WTC11 (cell line): ENCODE measurements around the gene PHOSPHO1. TPM values are rescaled to one million over a fixed set of nuclear protein-coding genes. Genes with fewer than 3 reads are reported as not detected.

Experiments used
- ATAC-seq: fragments of 200-7000 bp; cut with Tn5 transposase; 2 replicates; pipeline ENCODE4 v1.10.0; 2021; ENCODE audit warnings: mild to moderate bottlenecking, moderate library complexity
- CTCF ChIA-PET: fragments of 300-600 bp; sonication (Branson Sonifier 250); formaldehyde crosslinking; loops from one replicate; lab custom pipeline; 2021; ENCODE audit warnings: antibody characterized with exemption; lab: Charles Lee
- POLR2A ChIA-PET: fragments of 350-600 bp; sonication (Branson Sonifier 250); formaldehyde crosslinking; loops from one replicate; lab custom pipeline; 2021; ENCODE audit warnings: antibody characterized with exemption; lab: Charles Lee
- DNase-seq: peaks from one replicate; pipeline ENCODE4 v3.0.0; 2021; ENCODE audit warnings: low spot score
- H3K27ac Mint-ChIP-seq: 2 replicates; pipeline ENCODE4 v1.8.0; 2021; ENCODE audit warnings: mixed read lengths
- H3K27me3 Mint-ChIP-seq: 2 replicates; pipeline ENCODE4 v1.8.0; 2021; ENCODE audit warnings: low read depth, mild to moderate bottlenecking, moderate library complexity, mixed read lengths
- H3K36me3 Mint-ChIP-seq: 2 replicates; pipeline ENCODE4 v1.8.0; 2021; ENCODE audit warnings: mixed read lengths
- H3K4me1 Mint-ChIP-seq: 2 replicates; pipeline ENCODE4 v1.8.0; 2022; ENCODE audit warnings: mixed read lengths
- H3K4me3 Mint-ChIP-seq: 2 replicates; pipeline ENCODE4 v1.8.0; 2021; ENCODE audit warnings: mild to moderate bottlenecking, moderate library complexity, mixed read lengths
- H3K9me3 Mint-ChIP-seq: 2 replicates; pipeline ENCODE4 v1.8.0; 2021; ENCODE audit warnings: mixed read lengths
- ATF1 ChIP-seq: sonication (generic); formaldehyde crosslinking; IDR thresholded peaks from 2 replicates; pipeline ENCODE4 v1.8.1; 2023; ENCODE audit warnings: mild to moderate bottlenecking, moderate library complexity, missing genetic modification reagents
- ESRRA ChIP-seq: sonication (generic); formaldehyde crosslinking; IDR thresholded peaks from 2 replicates; pipeline ENCODE4 v1.8.1; 2022; ENCODE audit warnings: mild to moderate bottlenecking, missing genetic modification reagents, borderline replicate concordance
- JUN ChIP-seq: sonication (generic); formaldehyde crosslinking; IDR thresholded peaks from 2 replicates; pipeline ENCODE4 v1.8.0; 2023; ENCODE audit warnings: mild to moderate bottlenecking, missing genetic modification reagents
- MXD4 ChIP-seq: fragments of 250-450 bp; sonication (Bioruptor Pico); IDR thresholded peaks from 2 replicates; pipeline ENCODE4 v1.8.0; 2021; ENCODE audit warnings: mild to moderate bottlenecking, moderate library complexity, borderline replicate concordance
- NFATC4 ChIP-seq: fragments of 250-450 bp; sonication (Bioruptor Pico); IDR thresholded peaks from 2 replicates; pipeline ENCODE4 v1.9.0; 2021; ENCODE audit warnings: mild to moderate bottlenecking
- OVOL2 ChIP-seq: fragments of 250-450 bp; sonication (Bioruptor Pico); IDR thresholded peaks from 2 replicates; pipeline ENCODE4 v1.9.0; 2021; ENCODE audit warnings: mild to moderate bottlenecking, borderline replicate concordance
- TP53 ChIP-seq: sonication (generic); formaldehyde crosslinking; IDR thresholded peaks from 2 replicates; pipeline ENCODE4 v1.8.1; 2023; ENCODE audit warnings: mild to moderate bottlenecking, missing genetic modification reagents
- ZNF263 ChIP-seq: sonication (generic); formaldehyde crosslinking; IDR thresholded peaks from 2 replicates; pipeline ENCODE4 v1.8.1; 2022; ENCODE audit warnings: low read depth, mild to moderate bottlenecking, moderate library complexity, missing genetic modification reagents
- ZNF416 ChIP-seq: fragments of 250-450 bp; sonication (Bioruptor Pico); IDR thresholded peaks from 2 replicates; pipeline ENCODE4 v1.9.0; 2021; ENCODE audit warnings: mild to moderate bottlenecking, inconsistent platforms
- total RNA-seq: library from RNA; stranded (reverse); gene quantifications from 3 replicates; pipeline ENCODE4 v1.2.3, GENCODE V29; 2021
- TF ChIP-seq, protein P1 (sequence below): sonication (generic); formaldehyde crosslinking; IDR thresholded peaks from 2 replicates; pipeline ENCODE4 v1.8.1; 2023; ENCODE audit warnings: mild to moderate bottlenecking, missing genetic modification reagents
- TF ChIP-seq, protein P2 (sequence below): fragments of 250-450 bp; sonication (Bioruptor Pico); IDR thresholded peaks from 2 replicates; pipeline ENCODE4 v1.9.0; 2021; ENCODE audit warnings: mild to moderate bottlenecking
- TF ChIP-seq, protein P3 (sequence below): sonication (generic); formaldehyde crosslinking; IDR thresholded peaks from 2 replicates; pipeline ENCODE4 v1.8.1; 2023; ENCODE audit warnings: mild to moderate bottlenecking, missing genetic modification reagents, borderline replicate concordance
- TF ChIP-seq, protein P4 (sequence below): fragments of 250-450 bp; sonication (Bioruptor Pico); conservative IDR thresholded peaks from 2 replicates; pipeline ENCODE4 v1.9.0; 2021; ENCODE audit warnings: mild to moderate bottlenecking
- TF ChIP-seq, protein P5 (sequence below): sonication (generic); formaldehyde crosslinking; IDR thresholded peaks from 2 replicates; pipeline ENCODE4 v1.8.1; 2023; ENCODE audit warnings: mild to moderate bottlenecking, moderate library complexity, missing genetic modification reagents
- TF ChIP-seq, protein P6 (sequence below): fragments of 250-450 bp; sonication (Bioruptor Pico); IDR thresholded peaks from 2 replicates; pipeline ENCODE4 v1.9.0; 2021; ENCODE audit warnings: moderate library complexity, mild to moderate bottlenecking, inconsistent platforms, borderline replicate concordance
- TF ChIP-seq, protein P7 (sequence below): sonication (generic); formaldehyde crosslinking; conservative IDR thresholded peaks from 2 replicates; pipeline ENCODE4 v1.8.1; 2022; ENCODE audit warnings: mild to moderate bottlenecking, missing genetic modification reagents
- TF ChIP-seq, protein P8 (sequence below): sonication (generic); formaldehyde crosslinking; IDR thresholded peaks from 2 replicates; pipeline ENCODE4 v1.8.1; 2022; ENCODE audit warnings: mild to moderate bottlenecking, missing genetic modification reagents, moderate library complexity, borderline replicate concordance

PHOSPHO1 gene
- total RNA-seq, 1 experiment from 2014 or later = 0.81 TPM

DNA sequence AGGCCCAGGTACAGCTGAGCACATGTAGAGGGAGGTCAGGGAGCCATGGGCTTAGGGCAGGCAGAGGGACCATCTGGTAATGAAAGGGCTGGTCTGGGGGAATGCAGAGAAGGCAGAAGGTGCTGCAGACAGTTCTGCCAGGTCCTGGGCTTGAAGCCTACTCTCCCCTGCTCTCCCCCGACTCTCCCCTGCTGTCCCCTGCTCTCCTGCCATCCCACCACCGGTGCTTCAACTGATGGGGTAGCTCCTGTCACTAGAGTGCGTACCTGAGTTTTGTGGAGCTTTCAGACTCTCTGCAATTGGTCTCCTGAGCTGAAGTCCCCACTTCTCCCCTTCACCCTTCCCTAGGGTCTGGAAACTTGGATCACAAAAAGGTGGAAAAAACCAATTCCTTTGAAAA is 37.3 kb upstream of the PHOSPHO1 start (continued):
- TF ChIP-seq, protein P1, sequence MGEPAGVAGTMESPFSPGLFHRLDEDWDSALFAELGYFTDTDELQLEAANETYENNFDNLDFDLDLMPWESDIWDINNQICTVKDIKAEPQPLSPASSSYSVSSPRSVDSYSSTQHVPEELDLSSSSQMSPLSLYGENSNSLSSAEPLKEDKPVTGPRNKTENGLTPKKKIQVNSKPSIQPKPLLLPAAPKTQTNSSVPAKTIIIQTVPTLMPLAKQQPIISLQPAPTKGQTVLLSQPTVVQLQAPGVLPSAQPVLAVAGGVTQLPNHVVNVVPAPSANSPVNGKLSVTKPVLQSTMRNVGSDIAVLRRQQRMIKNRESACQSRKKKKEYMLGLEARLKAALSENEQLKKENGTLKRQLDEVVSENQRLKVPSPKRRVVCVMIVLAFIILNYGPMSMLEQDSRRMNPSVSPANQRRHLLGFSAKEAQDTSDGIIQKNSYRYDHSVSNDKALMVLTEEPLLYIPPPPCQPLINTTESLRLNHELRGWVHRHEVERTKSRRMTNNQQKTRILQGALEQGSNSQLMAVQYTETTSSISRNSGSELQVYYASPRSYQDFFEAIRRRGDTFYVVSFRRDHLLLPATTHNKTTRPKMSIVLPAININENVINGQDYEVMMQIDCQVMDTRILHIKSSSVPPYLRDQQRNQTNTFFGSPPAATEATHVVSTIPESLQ (CRISPR knock-in tag) = no peak
- TF ChIP-seq, protein P2, sequence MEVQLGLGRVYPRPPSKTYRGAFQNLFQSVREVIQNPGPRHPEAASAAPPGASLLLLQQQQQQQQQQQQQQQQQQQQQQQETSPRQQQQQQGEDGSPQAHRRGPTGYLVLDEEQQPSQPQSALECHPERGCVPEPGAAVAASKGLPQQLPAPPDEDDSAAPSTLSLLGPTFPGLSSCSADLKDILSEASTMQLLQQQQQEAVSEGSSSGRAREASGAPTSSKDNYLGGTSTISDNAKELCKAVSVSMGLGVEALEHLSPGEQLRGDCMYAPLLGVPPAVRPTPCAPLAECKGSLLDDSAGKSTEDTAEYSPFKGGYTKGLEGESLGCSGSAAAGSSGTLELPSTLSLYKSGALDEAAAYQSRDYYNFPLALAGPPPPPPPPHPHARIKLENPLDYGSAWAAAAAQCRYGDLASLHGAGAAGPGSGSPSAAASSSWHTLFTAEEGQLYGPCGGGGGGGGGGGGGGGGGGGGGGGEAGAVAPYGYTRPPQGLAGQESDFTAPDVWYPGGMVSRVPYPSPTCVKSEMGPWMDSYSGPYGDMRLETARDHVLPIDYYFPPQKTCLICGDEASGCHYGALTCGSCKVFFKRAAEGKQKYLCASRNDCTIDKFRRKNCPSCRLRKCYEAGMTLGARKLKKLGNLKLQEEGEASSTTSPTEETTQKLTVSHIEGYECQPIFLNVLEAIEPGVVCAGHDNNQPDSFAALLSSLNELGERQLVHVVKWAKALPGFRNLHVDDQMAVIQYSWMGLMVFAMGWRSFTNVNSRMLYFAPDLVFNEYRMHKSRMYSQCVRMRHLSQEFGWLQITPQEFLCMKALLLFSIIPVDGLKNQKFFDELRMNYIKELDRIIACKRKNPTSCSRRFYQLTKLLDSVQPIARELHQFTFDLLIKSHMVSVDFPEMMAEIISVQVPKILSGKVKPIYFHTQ = no peak
- no peak for TF ChIP-seq ZNF263 (CRISPR knock-in tag)
- TF ChIP-seq, protein P3, sequence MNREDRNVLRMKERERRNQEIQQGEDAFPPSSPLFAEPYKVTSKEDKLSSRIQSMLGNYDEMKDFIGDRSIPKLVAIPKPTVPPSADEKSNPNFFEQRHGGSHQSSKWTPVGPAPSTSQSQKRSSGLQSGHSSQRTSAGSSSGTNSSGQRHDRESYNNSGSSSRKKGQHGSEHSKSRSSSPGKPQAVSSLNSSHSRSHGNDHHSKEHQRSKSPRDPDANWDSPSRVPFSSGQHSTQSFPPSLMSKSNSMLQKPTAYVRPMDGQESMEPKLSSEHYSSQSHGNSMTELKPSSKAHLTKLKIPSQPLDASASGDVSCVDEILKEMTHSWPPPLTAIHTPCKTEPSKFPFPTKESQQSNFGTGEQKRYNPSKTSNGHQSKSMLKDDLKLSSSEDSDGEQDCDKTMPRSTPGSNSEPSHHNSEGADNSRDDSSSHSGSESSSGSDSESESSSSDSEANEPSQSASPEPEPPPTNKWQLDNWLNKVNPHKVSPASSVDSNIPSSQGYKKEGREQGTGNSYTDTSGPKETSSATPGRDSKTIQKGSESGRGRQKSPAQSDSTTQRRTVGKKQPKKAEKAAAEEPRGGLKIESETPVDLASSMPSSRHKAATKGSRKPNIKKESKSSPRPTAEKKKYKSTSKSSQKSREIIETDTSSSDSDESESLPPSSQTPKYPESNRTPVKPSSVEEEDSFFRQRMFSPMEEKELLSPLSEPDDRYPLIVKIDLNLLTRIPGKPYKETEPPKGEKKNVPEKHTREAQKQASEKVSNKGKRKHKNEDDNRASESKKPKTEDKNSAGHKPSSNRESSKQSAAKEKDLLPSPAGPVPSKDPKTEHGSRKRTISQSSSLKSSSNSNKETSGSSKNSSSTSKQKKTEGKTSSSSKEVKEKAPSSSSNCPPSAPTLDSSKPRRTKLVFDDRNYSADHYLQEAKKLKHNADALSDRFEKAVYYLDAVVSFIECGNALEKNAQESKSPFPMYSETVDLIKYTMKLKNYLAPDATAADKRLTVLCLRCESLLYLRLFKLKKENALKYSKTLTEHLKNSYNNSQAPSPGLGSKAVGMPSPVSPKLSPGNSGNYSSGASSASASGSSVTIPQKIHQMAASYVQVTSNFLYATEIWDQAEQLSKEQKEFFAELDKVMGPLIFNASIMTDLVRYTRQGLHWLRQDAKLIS (CRISPR knock-in tag) = no peak
- no peak for TF ChIP-seq ESRRA (CRISPR knock-in tag)
- TF ChIP-seq NFATC4 = no peak
- TF ChIP-seq, protein P4, sequence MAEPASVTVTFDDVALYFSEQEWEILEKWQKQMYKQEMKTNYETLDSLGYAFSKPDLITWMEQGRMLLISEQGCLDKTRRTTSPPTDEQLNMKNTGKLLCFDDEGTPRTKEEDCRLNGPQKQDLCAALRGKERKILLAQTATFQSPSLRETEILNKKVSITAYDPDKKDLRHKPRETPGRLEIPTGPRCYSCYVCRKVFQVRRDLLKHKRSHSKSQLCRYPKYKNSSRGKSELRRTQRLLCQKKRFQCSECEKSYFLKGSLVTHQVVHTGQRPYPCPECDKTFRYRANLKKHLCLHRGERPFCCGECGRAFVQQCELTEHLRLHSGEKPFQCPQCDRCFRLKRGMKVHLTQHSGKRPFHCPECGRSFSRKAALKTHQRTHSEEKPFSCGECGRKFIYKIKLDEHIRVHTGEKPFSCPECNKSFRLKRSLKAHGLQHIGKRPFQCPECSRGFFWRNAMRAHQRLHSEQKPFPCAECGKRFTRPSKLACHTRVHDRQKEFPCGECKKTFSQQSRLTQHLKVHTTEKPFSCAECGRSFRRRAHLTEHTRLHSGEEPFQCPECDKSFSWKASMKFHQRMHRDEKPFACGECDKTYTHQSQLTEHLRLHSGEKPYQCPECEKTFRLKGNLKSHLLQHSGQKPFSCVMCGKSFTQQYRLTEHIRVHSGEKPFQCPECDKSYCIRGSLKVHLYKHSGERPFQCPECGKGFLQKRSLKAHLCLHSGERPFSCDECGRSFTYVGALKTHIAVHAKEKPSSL (CRISPR knock-in tag) = no peak
- TF ChIP-seq ZNF416 = no peak
- TF ChIP-seq, protein P5, sequence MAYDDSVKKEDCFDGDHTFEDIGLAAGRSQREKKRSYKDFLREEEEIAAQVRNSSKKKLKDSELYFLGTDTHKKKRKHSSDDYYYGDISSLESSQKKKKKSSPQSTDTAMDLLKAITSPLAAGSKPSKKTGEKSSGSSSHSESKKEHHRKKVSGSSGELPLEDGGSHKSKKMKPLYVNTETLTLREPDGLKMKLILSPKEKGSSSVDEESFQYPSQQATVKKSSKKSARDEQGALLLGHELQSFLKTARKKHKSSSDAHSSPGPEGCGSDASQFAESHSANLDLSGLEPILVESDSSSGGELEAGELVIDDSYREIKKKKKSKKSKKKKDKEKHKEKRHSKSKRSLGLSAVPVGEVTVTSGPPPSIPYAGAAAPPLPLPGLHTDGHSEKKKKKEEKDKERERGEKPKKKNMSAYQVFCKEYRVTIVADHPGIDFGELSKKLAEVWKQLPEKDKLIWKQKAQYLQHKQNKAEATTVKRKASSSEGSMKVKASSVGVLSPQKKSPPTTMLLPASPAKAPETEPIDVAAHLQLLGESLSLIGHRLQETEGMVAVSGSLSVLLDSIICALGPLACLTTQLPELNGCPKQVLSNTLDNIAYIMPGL (CRISPR knock-in tag) = no peak
- TF ChIP-seq, protein P6, sequence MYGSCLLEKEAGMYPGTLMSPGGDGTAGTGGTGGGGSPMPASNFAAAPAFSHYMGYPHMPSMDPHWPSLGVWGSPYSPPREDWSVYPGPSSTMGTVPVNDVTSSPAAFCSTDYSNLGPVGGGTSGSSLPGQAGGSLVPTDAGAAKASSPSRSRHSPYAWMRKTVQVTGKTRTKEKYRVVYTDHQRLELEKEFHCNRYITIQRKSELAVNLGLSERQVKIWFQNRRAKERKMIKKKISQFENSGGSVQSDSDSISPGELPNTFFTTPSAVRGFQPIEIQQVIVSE (CRISPR knock-in tag) = no peak
- TF ChIP-seq, all 79 proteins: peak for 0

DNA sequence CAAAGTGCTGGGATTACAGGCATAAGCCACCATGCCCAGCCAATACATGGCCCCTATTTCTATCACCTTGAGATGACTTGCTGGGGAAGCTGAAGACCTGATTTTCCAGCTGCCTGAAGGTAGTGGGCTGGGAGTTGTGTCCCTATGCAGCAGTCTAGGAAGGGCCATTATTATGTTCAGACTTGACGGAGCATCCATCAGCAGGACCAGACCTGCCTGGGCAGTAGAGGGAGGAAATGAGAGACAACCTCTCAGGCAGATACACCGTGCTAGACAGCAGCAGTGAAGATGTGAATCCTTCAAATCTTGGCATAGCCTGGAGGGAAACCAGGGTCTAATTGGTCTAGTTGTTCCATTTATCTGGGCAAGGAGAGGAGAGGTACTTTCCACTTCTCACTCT is 35.6 kb upstream of the PHOSPHO1 start:
- Mint-ChIP-seq H3K27me3 (peaks cover 4% of the 10 kb centered on the region), H3K36me3 (no peaks in the 10 kb centered on the region), H3K9me3 (no peaks in the 10 kb centered on the region), H3K27ac (no peak overlapping the region), H3K4me1 (peaks cover 1% of the 10 kb centered on the region), H3K4me3 (no peak overlapping the region)
- POLR2A ChIA-PET = no interaction called here
- ATAC-seq (no peak), DNase-seq (no peak)
- CTCF ChIA-PET = no interaction called here
- TF ChIP-seq, protein P7, sequence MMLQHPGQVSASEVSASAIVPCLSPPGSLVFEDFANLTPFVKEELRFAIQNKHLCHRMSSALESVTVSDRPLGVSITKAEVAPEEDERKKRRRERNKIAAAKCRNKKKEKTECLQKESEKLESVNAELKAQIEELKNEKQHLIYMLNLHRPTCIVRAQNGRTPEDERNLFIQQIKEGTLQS (CRISPR knock-in tag) = no peak
- TF ChIP-seq OVOL2 (CRISPR knock-in tag) = no peak
- TF ChIP-seq TP53 (CRISPR knock-in tag) = no peak
- no peak for TF ChIP-seq JUN (CRISPR knock-in tag)
- TF ChIP-seq ATF1 (CRISPR knock-in tag) = no peak
- TF ChIP-seq MXD4 = no peak
- TF ChIP-seq, protein P8, sequence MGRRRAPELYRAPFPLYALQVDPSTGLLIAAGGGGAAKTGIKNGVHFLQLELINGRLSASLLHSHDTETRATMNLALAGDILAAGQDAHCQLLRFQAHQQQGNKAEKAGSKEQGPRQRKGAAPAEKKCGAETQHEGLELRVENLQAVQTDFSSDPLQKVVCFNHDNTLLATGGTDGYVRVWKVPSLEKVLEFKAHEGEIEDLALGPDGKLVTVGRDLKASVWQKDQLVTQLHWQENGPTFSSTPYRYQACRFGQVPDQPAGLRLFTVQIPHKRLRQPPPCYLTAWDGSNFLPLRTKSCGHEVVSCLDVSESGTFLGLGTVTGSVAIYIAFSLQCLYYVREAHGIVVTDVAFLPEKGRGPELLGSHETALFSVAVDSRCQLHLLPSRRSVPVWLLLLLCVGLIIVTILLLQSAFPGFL = no peak
